Measurements from ENCODE around the gene RALGPS1.

RALGPS1 gene

DNA sequence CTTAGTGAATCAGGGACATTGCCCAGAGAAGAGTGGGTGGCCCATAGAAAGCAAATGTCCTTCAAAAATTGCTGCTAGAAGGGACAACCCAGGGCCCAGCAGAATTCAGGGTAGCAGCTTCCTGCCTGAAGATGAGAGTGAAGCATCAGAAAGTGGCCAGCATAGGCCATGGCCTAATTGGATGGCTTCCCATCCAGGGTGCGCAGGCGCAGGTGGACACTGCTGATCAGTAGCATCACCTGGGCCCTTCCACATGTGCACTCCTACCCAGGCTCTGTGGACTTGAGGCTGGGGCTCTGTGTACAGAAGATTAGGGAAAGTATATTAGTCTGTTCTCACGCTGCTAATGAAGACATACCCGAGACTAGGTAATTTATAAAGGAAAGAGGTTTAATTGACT lies 291.4 kb downstream of the RALGPS1 start:
- no peak for DNase-seq (ENCODE audit: low read depth in 2 of 2)

DNA sequence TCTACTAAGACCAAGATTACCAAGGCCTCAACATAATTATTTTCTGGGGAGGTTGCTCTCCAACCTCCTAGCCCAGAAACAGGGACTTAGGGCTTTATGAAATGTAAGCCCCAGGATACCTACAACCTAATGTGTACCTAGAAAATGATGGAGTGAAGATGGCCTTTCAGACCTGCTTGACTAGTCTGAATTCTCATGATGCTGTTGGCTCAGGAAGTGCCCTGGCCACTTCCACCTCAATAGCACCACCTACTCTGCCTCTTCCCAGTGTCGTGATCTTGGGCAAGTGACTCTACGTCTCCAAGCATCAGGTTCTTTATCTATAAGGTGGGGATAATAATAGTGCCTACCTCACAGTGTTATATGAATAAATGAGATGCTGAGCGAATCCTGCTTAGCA lies 292.1 kb downstream of the RALGPS1 start:
- no peak for DNase-seq (ENCODE audit: low read depth in 2 of 2)

DNA sequence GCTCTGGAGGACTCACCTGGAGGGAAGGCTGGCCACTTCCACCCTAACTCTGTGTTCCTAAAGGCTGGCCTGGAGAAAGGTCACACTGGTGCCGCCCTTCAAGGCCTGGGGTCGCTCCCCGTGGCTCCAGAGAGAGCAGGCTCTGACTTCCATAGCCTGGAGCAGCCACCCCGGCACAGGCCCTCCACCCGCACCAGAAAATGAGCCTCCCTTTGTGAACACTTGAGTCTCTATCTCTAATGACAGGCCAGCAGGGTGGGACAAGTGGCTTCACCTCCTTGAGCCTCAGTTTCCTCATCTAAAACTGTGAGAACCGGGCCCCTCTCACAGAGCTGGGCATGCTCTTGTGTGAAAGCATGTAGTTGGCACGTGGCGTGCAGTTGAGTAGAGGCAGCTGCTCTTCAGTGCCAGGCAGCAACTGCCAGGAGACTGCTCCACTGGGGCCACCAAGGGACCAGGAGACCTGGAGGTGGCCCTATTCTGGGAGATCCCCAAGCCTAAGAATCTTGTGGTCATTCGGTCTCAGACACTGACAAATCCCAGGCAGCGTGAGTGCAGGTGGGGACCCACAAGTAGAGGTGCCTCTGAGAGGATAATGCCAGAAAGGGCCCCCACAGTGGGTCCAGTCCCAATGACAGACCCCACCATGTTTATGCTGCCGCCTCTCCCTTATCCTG lies 293.3 kb downstream of the RALGPS1 start:
- DNase-seq (ENCODE audit: low read depth in 2 of 2) = no peak

DNA sequence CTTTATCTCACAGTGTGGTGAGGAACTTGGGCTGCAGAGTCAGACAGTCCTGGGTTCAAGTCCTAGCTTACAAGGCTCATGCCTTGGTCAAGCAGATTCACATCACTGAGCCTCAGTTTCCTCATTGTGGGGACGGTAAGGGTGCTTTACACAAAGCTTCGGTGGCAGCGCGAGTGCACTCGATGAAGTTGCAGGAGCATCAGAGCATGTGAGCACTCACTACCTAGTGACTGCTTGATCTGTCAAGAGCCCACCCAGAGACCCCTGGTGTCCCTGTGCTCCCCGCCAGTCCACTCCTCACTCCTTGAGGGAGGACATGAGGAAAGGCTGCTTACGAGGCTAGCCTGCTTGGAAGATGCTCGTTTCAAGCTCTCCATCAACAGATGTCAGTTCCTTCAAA lies 293.8 kb downstream of the RALGPS1 start:
- DNase-seq (ENCODE audit: low read depth in 2 of 2) = no peak

DNA sequence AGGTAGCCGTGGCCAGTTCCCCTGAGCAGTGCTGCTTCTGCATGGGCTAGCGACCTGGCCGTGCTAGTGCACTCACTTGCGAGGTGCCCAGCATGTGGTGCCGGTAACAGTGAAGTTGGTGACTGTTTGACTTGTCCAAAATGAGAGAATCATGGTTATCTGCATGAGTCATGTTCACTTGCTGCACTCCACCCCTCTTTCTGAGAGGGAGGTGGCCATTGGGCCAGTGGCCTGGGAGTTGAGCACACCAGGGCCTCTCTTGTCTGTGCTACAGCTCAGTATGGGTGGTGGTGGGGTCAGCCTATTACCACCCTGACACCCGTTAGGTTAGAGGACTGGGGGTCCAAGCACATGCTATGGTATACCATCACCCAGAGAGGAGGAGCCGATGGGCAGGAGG lies 294.6 kb downstream of the RALGPS1 start:
- DNase-seq (ENCODE audit: low read depth in 2 of 2) = no peak

DNA sequence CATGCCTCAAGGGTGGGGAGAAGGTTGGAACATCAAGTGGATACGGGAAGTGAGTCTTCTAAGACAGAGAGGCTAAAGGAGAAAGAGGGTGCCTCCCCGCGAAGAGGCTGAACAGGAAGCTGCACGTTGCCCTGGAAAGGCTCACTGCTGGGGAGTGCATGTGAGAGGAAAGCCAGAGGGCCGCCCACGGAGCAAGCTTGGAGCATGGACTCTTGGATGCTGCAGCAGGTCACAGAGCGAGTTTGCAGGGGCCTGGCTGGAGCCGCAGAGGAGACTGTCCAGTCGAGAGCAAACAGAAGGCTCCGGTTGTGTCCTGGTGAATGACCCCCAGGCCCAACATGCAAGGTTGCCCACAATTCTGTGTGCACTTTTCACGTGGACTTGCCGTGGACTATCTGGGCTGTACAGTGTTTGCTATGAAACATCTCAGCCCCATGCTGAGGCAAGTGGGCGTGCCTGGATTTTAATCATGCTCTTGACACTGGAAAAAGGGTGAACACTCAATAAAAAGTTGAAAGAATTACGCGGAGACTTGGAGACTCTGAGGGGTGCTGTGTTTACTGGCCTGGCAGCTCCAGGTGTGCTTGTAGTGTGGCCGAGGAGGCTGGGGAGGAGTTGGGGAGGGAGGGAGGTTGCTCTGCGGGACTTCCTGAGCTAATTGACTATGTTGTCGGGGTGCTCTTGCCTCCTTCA lies 295.5 kb downstream of the RALGPS1 start:
- no peak for DNase-seq (ENCODE audit: low read depth in 2 of 2)

DNA sequence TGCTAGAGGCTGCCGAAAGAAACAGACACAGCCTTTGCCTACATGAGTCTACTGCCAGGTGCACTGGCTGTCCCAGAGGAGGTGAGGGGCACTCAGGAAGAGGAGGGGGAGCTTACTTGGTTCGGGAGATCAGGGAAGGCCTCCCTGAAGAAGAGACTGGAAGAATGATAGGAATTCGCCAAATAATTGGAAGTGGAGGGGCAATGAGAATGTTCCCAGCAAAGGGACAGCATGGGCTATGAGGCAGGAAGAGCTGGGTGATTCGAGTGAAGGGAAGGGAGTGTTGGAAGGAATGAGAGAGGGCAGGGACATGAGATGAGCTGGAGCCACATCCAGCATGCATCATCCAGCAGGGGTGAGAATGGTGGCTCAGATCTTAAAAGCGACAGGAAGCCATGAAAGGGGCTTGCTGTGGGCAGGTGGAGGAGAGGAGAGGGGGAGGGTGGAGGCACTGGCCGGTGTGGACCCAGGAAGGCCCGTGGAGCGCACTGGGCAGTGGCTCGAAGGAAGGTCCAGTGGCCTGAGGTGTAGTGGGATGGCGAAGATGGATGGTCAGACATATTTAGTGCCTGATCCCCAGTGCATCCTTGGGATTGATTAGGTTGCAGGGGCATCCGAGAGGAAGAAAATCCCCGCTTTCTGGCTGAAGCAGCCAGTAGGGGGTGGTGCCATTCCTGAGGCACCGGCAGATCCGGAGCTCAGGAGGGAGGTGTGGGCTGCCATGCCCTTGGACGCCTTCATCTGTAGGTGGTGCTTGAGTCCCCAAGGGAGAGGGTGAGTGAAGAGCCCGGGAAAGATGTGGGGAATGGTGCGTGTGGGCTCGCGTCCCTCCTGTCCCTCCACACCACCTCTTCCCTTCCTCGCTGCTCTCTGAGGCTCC lies 296.5 kb downstream of the RALGPS1 start:
- no peak for DNase-seq (ENCODE audit: low read depth in 2 of 2)

DNA sequence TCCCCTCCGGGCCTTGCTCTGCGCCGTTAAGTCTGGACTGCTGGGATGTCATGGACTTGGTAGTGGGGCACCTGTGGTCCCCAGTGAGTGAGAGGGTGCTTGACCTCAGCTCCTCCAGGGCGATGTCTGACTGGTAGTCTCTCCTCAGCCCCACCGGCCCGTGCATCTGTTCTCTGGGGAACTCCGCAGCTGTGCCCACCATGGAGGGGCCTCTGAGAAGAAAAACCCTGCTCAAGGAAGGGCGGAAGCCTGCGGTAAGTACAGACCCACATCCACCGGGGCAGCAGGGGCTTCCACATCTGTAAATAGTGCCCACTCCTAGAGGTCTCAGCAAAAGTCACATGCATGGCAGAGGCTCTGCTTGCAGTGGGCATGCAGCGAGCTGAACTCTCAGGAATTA lies 297.4 kb downstream of the RALGPS1 start:
- no peak for DNase-seq (ENCODE audit: low read depth in 2 of 2)

DNA sequence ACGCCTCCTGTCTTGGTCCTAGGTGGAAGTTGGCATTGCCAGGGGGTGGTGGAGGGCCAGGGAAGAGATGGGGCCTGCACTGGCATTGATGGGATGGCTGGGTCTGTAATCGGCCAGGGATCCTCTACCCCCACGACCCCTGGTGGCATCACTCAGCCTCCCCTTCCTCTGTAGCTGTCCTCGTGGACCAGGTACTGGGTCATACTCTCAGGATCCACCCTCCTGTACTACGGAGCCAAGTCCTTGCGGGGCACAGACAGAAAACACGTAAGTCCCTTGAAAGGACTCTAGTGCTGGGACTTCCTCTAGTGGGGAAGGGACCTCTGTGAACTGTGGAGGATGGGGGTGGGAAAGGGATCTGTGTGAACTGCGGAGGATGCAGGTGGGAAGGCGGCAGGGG lies 297.9 kb downstream of the RALGPS1 start:
- no peak for DNase-seq (ENCODE audit: low read depth in 2 of 2)

DNA sequence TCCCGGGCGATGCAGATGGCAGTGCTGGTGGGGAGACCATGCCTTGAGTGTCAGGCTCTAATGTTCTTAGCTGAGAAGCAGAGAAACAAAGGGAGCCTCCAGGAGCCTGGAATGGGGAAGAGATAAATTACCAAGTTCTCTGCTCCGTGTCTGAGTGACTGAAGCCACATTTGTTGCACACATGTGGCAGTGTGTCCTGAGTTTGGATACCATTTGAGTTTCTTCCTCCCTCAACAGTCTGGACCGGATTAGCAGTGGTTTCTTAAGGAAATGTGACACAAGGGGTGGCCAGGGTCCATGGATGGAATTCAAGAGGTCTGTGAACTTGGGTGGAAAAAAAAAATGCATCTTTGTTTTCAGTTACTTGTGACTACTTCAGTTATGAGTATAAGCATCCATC lies 299.3 kb downstream of the RALGPS1 start:
- DNase-seq (ENCODE audit: low read depth in 2 of 2) = no peak

DNA sequence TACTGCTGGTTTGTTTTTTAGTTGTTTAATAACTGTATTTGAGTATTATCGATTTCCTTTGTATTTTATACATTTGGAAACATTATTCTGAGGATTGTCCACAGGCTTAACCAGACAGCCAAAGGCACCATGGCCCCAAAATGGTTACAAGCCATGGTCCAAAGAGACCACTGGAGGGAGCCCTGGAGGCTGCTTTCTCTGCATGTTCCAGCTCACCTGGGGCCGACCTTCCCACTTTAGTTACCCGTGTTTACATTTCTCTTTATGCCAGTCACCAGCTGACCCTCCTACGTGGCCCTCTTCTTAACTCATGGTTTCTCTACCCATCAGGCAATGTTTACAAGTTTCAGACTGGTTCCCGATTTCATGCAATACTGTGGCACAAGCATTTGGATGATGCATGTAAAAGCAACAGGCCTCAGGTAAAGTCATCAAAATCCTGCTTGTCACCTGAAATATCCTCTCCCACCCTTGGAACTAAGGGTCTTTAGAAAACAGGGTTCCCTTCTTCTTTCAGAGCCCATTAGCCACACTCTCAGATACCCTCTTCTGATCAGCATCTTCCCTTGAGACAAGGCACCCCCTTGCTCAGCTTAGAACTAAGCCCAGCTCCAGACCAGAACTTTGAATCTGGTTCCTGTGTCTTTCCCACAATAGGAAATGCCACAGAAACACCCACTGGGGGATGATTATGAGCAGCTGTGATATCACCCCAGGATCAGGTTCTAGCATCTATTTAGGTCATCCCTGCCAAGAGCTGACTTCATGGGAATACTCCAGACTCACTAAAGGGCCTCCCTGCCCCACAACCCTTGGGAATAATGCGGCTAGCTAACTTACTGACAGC lies 300.1 kb downstream of the RALGPS1 start:
- peak in 1 of 2 donors; percentile 34 for DNase-seq (ENCODE audit: low read depth in 2 of 2)

DNA sequence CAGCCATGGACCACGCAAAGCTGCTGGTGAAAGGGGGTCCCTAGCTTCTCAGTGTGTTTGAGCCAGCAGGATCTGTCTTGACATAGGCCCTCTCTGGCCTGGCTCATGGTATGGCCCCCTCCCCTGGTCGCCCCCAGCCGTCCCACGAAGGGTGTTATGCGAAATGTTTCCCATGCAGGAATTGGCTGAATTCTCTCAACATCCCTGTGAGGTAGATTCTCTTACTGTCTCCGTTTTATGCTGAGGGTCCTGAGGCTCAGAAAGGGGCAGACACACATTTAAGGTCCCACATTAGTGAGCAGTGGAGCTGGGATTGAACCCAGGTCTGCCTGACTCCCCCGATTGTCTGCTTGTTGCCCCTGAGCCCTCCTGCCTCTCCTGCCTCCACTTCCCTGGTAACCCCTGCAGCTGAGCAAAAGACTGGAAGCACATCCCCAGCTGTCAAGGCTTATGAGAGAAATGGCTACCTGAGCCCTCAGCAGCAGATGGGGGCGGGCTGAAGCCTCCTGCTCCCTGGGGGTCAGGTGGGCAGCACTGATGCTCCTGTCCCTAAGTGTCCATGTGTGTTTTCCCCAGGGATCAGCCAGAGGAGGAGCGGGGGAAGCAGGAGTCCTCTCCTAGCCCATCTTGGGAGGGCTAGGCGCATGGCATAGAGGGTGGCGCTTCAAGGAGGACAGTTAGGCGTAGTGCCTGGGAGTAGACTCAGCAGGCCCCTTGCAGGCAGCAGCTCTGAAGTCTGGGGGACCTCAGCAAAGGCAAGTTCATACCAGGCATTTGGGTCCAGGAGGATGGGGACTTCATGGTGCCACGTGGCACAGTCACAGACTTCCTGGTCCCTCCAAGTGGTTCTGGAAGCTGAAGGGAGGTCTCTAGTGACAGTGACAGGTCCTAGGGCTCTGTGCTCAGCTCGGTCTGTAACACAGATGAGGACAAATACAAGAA lies 301.0 kb downstream of the RALGPS1 start:
- DNase-seq (ENCODE audit: low read depth in 2 of 2) = no peak

DNA sequence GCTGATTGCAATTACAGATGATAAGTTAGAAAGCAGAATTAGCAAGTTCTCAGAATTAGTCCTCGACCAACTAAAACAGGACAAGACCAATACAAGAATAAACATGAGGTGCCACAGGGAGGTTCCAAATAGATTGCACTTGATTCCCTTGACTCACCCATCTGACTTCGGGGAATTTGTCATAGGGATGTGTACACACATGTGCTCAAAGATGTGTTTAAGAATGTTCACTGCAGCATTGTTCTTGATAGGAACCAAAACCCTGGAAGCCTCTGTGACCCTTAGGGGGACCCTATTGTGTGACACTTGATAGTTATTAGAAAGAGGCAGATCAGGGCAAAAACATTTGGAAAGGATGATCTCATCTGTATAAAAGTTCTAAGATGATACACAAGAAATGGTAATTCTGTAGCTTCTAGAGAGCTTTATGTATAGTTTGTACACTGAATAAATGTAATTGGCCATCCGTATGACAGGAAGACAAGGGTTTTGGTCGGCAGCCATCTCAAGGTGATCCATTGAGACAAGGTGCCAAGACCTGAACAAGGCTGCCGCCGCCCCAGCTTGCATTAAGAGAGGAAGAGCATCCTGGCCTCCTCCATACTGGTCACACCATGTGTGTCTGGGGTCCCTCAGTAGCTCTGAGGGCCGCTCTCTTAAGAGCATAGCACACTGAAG lies 301.8 kb downstream of the RALGPS1 start:
- no peak for DNase-seq (ENCODE audit: low read depth in 2 of 2)

DNA sequence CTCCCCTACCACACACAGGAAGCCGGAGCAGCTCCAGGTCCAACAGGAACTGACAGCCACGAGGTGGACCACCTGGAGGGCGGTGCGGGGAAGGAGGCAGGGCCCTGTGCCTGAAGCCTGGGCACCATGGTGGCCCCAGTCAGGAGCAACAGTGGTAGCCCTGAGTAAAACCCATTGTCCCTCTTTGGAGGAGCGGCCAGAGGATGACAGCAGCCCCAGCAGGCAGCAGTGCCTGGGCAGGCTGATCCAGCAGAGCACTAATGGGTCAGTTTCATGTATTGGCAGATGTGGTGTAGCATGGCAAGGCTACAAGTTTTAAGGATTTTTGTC lies 302.3 kb downstream of the RALGPS1 start:
- no peak for DNase-seq (ENCODE audit: low read depth in 2 of 2)

DNA sequence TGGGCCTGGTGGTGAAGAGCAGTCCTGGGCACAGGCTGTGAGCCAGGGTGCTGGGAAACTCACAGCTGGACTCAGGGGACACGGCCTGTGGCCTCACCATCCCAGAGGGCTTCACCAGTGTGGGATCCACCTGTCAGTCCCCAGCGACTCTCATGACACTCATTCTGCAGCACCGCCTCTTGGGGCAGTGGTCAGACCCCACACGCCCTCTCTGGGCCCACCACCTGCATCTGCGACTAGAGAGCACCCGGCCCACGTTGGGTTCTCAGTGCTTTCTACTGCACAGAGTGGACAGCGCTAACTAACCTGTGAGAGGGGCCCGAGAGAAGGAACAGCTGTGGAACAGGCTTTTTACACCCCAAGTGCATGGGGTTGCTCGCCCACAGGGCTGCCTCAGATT lies 304.2 kb downstream of the RALGPS1 start:
- no peak for DNase-seq (ENCODE audit: low read depth in 2 of 2)

DNA sequence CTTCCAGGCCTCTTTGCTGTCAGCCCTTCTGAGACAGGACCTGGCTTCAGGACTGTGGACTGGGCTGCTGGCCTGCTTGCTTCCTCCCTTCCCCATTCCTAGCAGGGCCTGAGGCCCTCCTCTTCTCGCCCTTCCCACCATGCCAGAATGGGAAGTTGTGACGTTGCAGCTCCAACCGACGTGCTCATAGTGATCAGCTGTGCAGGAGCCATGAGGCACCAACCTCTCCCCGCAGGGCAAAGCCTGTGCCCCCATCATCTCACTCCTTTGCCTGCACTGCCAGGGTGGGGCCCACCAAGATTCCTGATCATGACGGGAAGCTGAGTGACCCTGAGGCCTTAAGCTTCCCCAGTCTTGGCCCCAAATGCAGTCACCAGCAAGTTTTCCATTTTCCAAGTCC lies 304.9 kb downstream of the RALGPS1 start:
- DNase-seq (ENCODE audit: low read depth in 2 of 2) = no peak

DNA sequence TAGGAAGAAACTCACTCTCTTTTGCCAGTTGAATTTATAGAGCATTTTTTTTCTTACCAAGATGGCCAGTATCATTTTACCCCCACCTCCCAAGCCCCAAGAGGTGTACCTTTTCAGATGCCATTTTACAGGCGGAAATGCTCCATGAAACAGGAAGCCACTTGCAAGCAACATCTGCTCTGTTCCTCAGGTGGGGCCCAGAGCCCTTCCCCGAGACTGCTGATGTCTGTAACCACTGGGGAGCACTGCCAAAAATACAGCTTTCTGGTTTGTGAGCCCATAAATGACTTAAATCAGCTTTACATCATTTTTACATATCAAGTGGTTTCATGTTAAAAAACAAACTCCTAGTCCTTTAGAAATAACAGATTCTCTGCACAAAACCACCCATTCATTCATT lies 307.1 kb downstream of the RALGPS1 start:
- DNase-seq (ENCODE audit: low read depth in 2 of 2) = no peak

DNA sequence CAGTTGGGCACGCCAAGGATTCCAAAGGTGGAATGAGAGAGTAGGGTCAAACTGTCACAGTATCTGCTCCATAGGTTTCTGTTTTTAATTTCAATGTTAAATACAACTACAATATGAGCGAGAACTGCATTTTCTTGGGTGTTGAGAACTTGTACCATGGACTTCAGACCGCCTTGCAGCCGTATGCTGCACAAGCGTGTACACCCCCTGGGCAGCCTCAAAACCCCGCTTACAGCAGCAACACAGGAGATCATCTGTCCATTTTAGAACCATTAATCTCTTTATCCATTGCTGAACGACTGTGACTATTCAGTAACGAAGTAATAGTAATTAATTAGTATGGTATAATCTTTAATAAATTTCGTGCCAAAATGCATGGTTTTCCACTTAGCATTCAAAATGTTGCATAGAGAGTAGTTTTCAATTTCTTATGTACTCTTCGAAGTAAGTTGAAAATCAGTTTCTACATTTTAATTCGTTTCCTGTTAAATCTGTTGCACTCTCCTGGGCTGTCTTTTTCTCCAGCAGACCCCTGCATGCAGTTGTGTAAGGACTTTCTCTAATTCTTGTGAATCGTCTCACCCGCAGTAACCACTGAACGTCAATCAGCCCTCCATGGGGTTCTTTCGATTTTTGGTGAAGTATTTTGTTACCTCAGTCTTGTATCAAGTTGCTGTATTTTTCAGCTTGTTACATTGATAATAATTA lies 308.0 kb downstream of the RALGPS1 start:
- no peak for DNase-seq (ENCODE audit: low read depth in 2 of 2)

DNA sequence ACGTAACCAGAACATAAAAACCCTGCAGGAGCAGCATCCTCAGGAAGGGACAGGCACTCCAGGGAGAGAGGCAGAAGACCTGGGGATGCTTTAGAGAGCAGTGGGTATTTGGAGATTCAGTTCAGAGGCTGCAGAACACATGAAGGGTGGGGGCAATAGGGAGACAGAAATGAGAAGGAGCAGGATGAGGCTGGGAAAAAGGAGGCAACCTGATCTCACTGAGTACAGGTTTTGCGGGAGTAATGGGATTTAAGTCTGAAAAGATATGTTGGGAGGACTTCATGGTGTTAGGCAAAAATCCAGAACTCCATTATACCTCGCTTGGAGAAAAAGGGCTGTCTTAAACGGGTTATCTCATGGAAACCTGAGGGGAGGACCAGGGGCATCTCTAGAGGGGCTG lies 308.7 kb downstream of the RALGPS1 start:
- DNase-seq (ENCODE audit: low read depth in 2 of 2) = no peak

DNA sequence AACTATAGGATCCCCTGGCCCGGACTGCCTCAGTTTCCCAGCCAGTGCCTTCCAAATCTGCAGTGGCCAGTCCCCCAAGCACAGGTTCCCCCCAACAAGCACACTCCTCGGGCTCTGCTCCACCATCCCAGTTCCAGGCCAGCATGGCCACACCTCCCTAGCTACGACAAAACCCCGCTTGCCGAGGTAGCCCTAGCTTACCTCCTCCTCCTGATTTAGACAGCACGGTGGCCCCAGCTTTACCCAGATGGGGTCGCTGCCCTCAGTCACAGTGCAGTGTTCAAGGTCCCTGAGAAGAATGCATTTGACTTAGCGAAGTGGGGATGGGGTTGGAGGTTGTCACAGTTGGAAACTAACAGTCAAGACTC lies 309.2 kb downstream of the RALGPS1 start:
- no peak for DNase-seq (ENCODE audit: low read depth in 2 of 2)
